Neuronal stem cell (in vitro differentiated cells): ENCODE data around the gene TRAF3IP3.

Experiments
- DNase-seq: peaks from one replicate; pipeline ENCODE4 v3.0.0-alpha.2; 2013; ENCODE audit warnings: low spot score
- H2AFZ ChIP-seq: one replicate; pipeline ENCODE4 v1.6.1; 2013; ENCODE audit warnings: mild to moderate bottlenecking, low read length, inconsistent platforms
- H2AK5ac ChIP-seq: 2 replicates; pipeline ENCODE4 v1.6.1; 2013; ENCODE audit warnings: low read depth, mild to moderate bottlenecking, inconsistent platforms, low read length, moderate library complexity, mixed read lengths
- H2BK120ac ChIP-seq: 2 replicates; pipeline ENCODE4 v1.6.1; 2013; ENCODE audit warnings: low read depth, mild to moderate bottlenecking, inconsistent platforms, low read length, moderate library complexity, mixed read lengths
- H2BK12ac ChIP-seq: one replicate; pipeline ENCODE4 v1.6.1; 2013; ENCODE audit warnings: low read length, inconsistent platforms
- H2BK15ac ChIP-seq: 2 replicates; pipeline ENCODE4 v1.6.1; 2013; ENCODE audit warnings: mild to moderate bottlenecking, low read length, inconsistent platforms, mixed read lengths
- H2BK5ac ChIP-seq: one replicate; pipeline ENCODE4 v1.6.1; 2013; ENCODE audit warnings: inconsistent platforms, mild to moderate bottlenecking, low read length, moderate library complexity
- H3K14ac ChIP-seq: one replicate; pipeline ENCODE4 v1.6.1; 2013; ENCODE audit warnings: low read length, inconsistent platforms
- H3K18ac ChIP-seq: 2 replicates; pipeline ENCODE4 v1.6.1; 2013; ENCODE audit warnings: low read length, inconsistent platforms
- H3K23ac ChIP-seq: 2 replicates; pipeline ENCODE4 v1.6.1; 2013; ENCODE audit warnings: low read depth, mild to moderate bottlenecking, mixed read lengths, low read length, inconsistent platforms; ENCODE audit not compliant: poor library complexity
- H3K27ac ChIP-seq: replicated peaks from 3 replicates; pipeline ENCODE4 v1.5.1; 2013; ENCODE audit warnings: low read length, inconsistent platforms
- H3K27me3 ChIP-seq, 3 experiments: 2 replicates each; pipeline ENCODE4 v1.6.1; 2013; ENCODE audit warnings: low read length in 3 of 3, mild to moderate bottlenecking in 2 of 3, inconsistent platforms in 1 of 3, low read depth in 1 of 3, mixed read lengths in 1 of 3, moderate library complexity in 1 of 3; ENCODE audit not compliant: control insufficient read depth in 3 of 3, insufficient read depth in 3 of 3
- H3K36me3 ChIP-seq, 2 donors: replicated peaks in 1 of 2; 2 replicates each; pipeline ENCODE4 v1.6.1; 2013; ENCODE audit warnings: low read length in 2 of 2; ENCODE audit not compliant: control insufficient read depth in 2 of 2, insufficient read depth in 2 of 2
- H3K4ac ChIP-seq: 2 replicates; pipeline ENCODE4 v1.6.1; 2013; ENCODE audit warnings: inconsistent platforms, mild to moderate bottlenecking, low read length, moderate library complexity
- H3K4me1 ChIP-seq, 2 donors: 1 replicate in 1 of 2; 2 replicates in 1 of 2; pipeline ENCODE4 v1.6.1; 2013; ENCODE audit warnings: low read length in 2 of 2, low read depth in 1 of 2; ENCODE audit not compliant: control insufficient read depth in 2 of 2, insufficient read depth in 1 of 2
- H3K4me2 ChIP-seq: one replicate; pipeline ENCODE4 v1.6.1; 2013; ENCODE audit warnings: mild to moderate bottlenecking, low read length, inconsistent platforms; ENCODE audit not compliant: insufficient read depth, poor library complexity, severe bottlenecking
- H3K4me3 ChIP-seq, 2 donors: 2 replicates each; pipeline ENCODE4 v1.5.1; 2013; ENCODE audit warnings: low read length in 2 of 2, mild to moderate bottlenecking in 2 of 2, inconsistent platforms in 1 of 2, moderate library complexity in 1 of 2
- H3K79me1 ChIP-seq: one replicate; pipeline ENCODE4 v1.6.1; 2013; ENCODE audit warnings: low read depth, mild to moderate bottlenecking, inconsistent platforms, low read length, moderate library complexity
- H3K9ac ChIP-seq: one replicate; pipeline ENCODE4 v1.6.1; 2013; ENCODE audit warnings: mild to moderate bottlenecking, low read depth, low read length, inconsistent platforms; ENCODE audit not compliant: poor library complexity
- H3K9me3 ChIP-seq, 2 donors: replicated peaks in 1 of 2; 2 replicates each; pipeline versions ENCODE3 to v1.6.1; 2013; ENCODE audit warnings: low read length in 2 of 2, mild to moderate bottlenecking in 2 of 2, inconsistent platforms in 1 of 2, low read depth in 1 of 2, mixed read lengths in 1 of 2, moderate library complexity in 1 of 2; ENCODE audit not compliant: control insufficient read depth in 2 of 2, insufficient read depth in 1 of 2
- H4K8ac ChIP-seq: one replicate; pipeline ENCODE4 v1.6.1; 2013; ENCODE audit warnings: low read depth, mild to moderate bottlenecking, inconsistent platforms, low read length, moderate library complexity
- H4K91ac ChIP-seq: one replicate; pipeline ENCODE4 v1.6.1; 2013; ENCODE audit warnings: low read length, low read depth, mild to moderate bottlenecking, inconsistent platforms; ENCODE audit not compliant: poor library complexity
- WGBS, 2 donors: extraction: QIAGEN DNeasy Blood & Tissue Kit; methylation state at CpG; one replicate each; pipeline ENCODE4 v1.1.7; 2013; ENCODE audit warnings: missing lambda C conversion rate in 2 of 2, mixed read lengths in 1 of 2; ENCODE audit not compliant: insufficient read length in 2 of 2, insufficient replicate concordance in 1 of 2; ENCODE audit errors: extremely low coverage in 2 of 2; 5-methylcytosine and 5-hydroxymethylcytosine counted together

Gene TRAF3IP3

DNA sequence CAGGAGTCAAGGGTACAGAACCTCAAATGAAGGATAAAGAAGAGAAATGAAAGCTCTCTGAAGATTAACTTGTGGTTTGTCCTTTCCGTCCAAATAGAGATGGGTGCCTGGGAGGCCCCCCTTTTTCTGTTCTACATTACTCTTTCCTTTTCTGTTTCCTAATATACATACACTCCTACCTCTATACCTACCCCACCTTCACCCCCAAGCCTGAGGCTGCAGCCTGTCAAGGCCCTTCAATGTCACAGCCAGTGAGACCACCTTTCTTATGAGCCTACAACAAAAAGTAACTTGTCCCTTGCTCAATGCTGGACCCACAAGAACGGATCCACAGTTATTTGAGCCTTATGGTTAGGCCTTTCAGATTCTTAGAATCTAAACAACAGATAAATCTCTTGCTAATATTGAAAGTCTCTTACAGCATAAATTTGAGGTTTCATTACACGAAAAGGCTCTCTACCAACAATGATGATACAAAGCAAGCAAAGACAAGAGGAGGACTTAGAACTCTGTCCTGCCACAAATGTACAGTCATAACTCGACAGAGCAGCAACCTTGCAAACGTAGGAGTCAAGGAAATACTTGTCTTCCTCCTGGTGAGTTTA, 4.1 kb upstream of the TRAF3IP3 start:
- Histone ChIP-seq H3K14ac (no peak overlapping the region), H3K23ac (no peak overlapping the region), H3K27me3 (peaks cover 0 to 10% (median 0%) of the 10 kb centered on the region in 3 experiments), H2AK5ac (no peak overlapping the region), H3K36me3 (no peaks in the 10 kb centered on the region), H3K4me2 (no peak overlapping the region), H3K9me3 (no peaks in the 10 kb centered on the region), H3K4me1 (peaks cover 2 to 6% of the 10 kb centered on the region in 2 donors), H4K8ac (no peak overlapping the region), H2BK5ac (no peak overlapping the region), H2AFZ (no peak overlapping the region), H2BK12ac (no peak overlapping the region), H3K9ac (no peak overlapping the region), H3K18ac (no peak overlapping the region), H2BK120ac (no peak overlapping the region), H2BK15ac (no peak overlapping the region), H3K4ac (no peak overlapping the region), H3K27ac (no peak overlapping the region), H4K91ac (no peak overlapping the region), H3K4me3 (no peak overlapping the region), H3K79me1 (no peaks in the 10 kb centered on the region)
- DNase-seq = no peak
- no CpG with 5 or more reads among the region's 5 CpGs for WGBS, 2 donors

DNA sequence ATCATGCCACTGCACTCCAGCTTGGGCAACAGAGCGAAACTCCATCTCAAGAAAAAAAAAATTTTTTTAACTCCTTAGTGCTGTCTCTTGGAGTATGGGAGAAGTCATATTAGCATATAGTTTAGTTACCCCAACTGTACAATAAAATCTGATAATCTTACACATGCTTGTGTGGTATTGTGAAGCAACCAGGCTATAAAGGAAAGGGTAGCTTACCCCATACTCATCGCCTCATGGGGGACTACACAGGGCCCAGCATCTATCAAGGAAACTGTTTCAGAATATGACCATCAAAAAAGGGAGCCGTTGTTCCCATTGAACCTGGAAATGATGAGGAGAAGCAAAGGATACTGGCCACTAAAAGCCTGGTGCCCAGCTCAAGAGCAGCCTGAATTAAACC, 3.0 kb upstream of the TRAF3IP3 start:
- no peak overlapping the region for H3K18ac ChIP-seq
- H2BK15ac ChIP-seq = no peak overlapping the region
- H3K79me1 ChIP-seq = no peaks in the 10 kb centered on the region
- no peak overlapping the region for H3K23ac ChIP-seq
- no peak overlapping the region for H3K4ac ChIP-seq
- no peak overlapping the region for H2BK12ac ChIP-seq
- no peak overlapping the region for H2AFZ ChIP-seq
- no peak overlapping the region for H4K91ac ChIP-seq
- no peak overlapping the region for H2BK5ac ChIP-seq
- no peak for DNase-seq
- H3K4me2 ChIP-seq = no peak overlapping the region
- no peak overlapping the region for H3K9ac ChIP-seq
- no CpG with 5 or more reads among the region's 3 CpGs for WGBS, 2 donors
- H2BK120ac ChIP-seq = no peak overlapping the region
- peaks cover 0 to 3% of the 10 kb centered on the region in 2 donors for H3K4me1 ChIP-seq
- no peak overlapping the region for H3K27ac ChIP-seq
- H3K27me3 ChIP-seq = peaks cover 0 to 12% (median 0%) of the 10 kb centered on the region in 3 experiments
- H4K8ac ChIP-seq = no peak overlapping the region
- H3K14ac ChIP-seq = no peak overlapping the region
- no peak overlapping the region for H2AK5ac ChIP-seq
- no peak overlapping the region for H3K4me3 ChIP-seq
- no peaks in the 10 kb centered on the region for H3K9me3 ChIP-seq
- no peaks in the 10 kb centered on the region for H3K36me3 ChIP-seq

DNA sequence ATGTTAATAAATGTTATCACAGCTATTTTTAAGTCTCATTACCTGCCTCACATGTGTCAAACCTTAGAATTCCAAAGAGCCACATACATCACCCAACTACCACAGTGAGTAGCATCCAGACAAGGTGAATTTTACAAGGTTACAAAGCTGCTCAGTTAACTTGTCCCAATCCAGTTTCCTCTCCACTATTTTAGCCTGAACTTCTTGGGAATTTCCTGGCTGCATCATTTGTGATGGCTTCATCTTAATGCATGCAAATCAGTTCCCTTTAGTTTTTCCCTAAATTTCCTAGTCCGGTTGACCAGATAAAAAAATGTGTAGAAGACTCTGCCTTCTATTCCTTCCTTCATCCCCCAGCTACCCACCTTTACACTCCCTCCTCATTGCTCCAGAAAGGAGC, 597 bp upstream of the TRAF3IP3 start:
- no peak overlapping the region for H2BK5ac ChIP-seq
- no peak overlapping the region for H4K91ac ChIP-seq
- H2BK120ac ChIP-seq = no peak overlapping the region
- no peak overlapping the region for H4K8ac ChIP-seq
- no peak overlapping the region for H2AK5ac ChIP-seq
- H3K14ac ChIP-seq = no peak overlapping the region
- peaks cover 0 to 19% (median 0%) of the 10 kb centered on the region in 3 experiments for H3K27me3 ChIP-seq
- DNase-seq = no peak
- no peak overlapping the region for H2BK15ac ChIP-seq
- no peaks in the 10 kb centered on the region for H3K36me3 ChIP-seq
- H3K18ac ChIP-seq = no peak overlapping the region
- no peak overlapping the region for H3K27ac ChIP-seq
- no peak overlapping the region for H3K4me3 ChIP-seq
- WGBS, 2 donors = no CpG with 5 or more reads among the region's 1 CpG
- no peaks in the 10 kb centered on the region for H3K4me1 ChIP-seq
- H3K9me3 ChIP-seq = no peaks in the 10 kb centered on the region
- no peak overlapping the region for H3K9ac ChIP-seq
- H2AFZ ChIP-seq = no peak overlapping the region
- H3K4me2 ChIP-seq = no peak overlapping the region
- no peak overlapping the region for H3K4ac ChIP-seq
- H2BK12ac ChIP-seq = no peak overlapping the region
- H3K23ac ChIP-seq = no peak overlapping the region
- no peaks in the 10 kb centered on the region for H3K79me1 ChIP-seq

DNA sequence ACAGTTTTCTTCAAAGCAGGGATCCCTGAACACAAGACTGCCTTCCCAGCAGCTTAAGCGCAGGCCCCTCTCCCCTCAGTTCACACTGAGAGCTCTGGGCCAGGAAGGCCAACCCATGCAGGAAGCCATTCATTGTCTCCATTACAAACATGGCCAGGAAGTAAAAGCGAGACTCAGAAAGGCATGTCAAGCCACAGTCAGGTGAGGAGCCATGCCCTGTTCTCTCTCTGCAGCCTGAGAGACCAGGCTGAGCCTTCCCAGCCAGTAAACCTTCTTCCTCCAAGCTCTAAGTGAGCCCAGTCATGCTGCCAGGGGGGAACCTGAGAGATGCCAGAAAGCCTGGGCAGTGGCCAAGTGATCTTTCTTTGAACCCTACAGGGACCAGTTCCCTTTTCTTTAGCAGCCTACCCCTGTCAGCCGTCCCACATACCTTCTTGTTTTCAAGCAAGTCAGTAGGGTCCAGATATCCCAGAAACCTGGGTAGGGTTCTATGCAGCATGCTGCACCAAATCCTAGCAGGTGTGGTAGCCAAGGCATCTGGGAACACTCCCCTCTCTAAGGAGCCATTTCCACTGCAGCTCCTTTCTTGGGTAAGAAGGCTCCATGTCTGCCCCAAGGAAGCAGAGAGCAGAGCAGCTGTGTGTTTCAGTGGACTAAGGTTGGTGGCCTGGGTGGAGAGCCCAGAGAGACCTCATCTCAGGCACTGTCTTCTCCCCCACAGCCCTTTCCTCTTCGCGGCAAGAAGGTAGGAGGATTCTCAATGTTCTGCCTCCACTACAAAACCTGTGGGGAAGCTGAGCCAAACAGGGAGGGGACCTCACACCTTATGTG, 977 bp downstream of the TRAF3IP3 start:
- Histone ChIP-seq H2AK5ac (no peak overlapping the region), H3K4ac (no peak overlapping the region), H2BK120ac (no peak overlapping the region), H3K27me3 (peaks cover 0 to 28% (median 0%) of the 10 kb centered on the region in 3 experiments), H4K8ac (no peak overlapping the region), H4K91ac (no peak overlapping the region), H3K18ac (no peak overlapping the region), H3K4me1 (no peaks in the 10 kb centered on the region), H2BK15ac (no peak overlapping the region), H2AFZ (no peak overlapping the region), H3K36me3 (no peaks in the 10 kb centered on the region), H3K79me1 (no peaks in the 10 kb centered on the region), H3K14ac (no peak overlapping the region), H3K23ac (no peak overlapping the region), H3K9me3 (no peaks in the 10 kb centered on the region), H2BK12ac (no peak overlapping the region), H3K9ac (no peak overlapping the region), H3K4me3 (no peak overlapping the region), H2BK5ac (no peak overlapping the region), H3K27ac (no peak overlapping the region), H3K4me2 (no peak overlapping the region)
- no peak for DNase-seq
- WGBS, 2 donors = no CpG with 5 or more reads among the region's 5 CpGs
